GM19397 (cell line): Measurements from ENCODE around the gene TMEM181.
A peak's percentile ranks its signal among the peaks of the same experiment; 100 is the strongest.
"Not testable (repeated sequence)": the region's sequence is repeated elsewhere in the genome, so short reads cannot be mapped to it uniquely, and the experiment has no call there.

Experiments
- ATAC-seq: cut with Tn5 transposase; IDR thresholded peaks from one replicate; pipeline ENCODE4 v1.9.1; 2021; ENCODE audit warnings: mild to moderate bottlenecking, moderate library complexity; ENCODE audit not compliant: unreplicated experiment

Gene TMEM181

DNA sequence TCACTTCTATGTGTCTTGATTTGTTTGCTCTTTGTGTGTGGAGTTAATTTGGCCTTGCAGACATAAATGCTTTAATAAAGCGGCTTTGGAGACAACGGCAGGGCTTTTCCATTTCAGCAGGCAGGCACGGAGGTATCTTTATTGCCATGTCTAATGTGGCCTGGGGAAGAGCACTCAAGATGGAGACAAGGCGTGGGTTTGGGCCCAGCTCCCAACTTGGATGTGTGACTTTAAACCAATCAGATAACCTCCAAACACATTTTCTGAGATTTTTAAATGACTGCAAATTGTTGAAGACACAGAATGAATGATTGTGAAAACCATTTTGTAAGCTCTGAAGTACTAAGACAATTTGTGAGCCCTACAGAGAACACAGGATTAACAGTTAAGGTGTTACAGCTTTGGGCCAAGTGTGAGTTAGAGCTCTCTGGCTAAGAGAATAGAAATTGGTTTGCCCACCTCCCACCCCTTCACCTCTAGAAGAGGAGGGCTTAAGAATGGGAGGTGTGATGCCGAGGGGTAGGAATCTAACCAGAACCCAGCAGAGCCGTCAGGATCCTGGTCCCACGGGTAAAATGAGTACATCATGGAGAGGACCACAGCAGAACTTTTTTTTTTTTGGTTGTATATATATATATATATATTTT, 75.7 kb downstream of the TMEM181 start:
- ATAC-seq = no peak

DNA sequence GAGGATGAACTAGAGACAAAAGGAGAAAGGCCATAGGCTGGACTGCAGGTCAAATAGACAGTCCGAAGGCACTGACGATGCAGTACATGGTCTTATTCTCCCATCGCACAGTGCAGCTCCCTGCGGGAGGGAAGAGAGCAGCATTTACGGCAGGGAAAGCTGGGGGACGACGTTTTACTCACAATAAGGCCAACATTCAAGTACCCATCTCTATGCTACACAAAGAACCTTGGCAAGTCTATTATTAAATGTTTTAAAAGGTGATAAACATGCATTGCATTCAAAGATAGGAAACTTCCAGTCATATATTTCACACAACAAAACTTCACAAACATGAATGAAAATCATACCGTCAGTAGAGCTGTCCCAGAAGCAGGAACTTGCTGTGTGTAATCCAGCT, 76.9 kb downstream of the TMEM181 start:
- no peak for ATAC-seq

DNA sequence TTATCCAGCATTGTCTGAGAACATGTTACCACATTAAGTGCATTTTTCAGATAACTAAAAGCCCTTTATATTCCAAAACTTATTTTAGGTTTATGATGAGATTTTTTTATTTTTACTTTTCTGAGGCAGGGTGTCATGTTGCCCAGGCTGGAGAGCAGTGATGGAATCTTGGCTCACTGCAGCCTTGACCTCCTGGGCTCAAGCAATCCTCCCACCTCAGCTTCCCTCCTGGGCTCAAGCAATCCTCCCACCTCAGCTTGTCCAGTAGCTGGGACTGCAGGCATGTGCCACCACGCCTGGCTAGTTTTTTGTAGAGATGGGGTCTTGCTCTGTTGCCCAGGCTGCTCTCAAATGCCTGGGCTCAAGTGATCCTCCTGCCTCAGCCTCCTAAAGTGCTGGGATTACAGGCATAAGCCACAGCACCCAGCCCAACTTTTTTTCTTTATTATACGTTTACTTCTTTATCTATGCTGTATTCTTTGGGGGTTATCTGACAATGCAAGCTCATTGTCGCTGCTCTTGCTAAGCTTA, 78.5 kb downstream of the TMEM181 start:
- ATAC-seq = no peak

DNA sequence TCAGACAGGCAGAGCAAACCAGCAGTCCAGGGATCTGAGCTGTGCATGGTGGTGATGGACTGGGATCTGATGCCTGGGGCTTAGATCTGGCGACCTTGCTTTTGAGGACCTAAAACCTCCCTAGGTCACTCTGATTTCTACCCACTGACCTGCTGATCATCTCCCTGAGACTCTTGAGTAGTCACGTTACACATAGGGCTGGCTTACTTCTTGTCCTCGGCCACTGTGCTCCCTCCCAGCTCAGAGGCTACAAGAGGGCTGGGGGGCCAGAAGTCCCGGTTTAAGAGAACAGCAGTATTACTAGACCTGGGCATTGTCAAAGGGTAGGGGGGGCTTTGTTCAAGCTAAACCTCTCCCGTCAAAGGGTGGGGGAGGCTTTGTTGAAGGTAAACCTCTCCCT, 79.2 kb downstream of the TMEM181 start:
- ATAC-seq = no peak

DNA sequence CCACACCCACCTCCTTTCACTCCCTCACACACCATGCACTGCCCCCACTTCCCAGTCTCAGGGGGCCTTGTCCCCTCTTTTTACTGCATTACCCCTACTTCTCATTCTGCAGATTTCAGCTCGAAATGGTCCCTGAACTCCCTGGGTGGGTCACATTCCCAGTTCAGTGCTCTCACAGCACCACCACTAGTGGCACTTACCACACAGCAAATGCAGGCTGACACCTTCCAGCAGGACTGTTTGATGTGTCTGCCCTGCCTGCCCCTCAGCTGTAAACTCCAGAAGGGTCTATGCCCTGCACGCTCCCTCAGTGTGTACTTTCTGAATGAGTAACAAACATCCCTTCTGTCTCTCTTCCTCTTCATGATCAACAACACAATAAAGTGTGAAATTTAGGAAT, 80.6 kb downstream of the TMEM181 start:
- ATAC-seq = no peak

DNA sequence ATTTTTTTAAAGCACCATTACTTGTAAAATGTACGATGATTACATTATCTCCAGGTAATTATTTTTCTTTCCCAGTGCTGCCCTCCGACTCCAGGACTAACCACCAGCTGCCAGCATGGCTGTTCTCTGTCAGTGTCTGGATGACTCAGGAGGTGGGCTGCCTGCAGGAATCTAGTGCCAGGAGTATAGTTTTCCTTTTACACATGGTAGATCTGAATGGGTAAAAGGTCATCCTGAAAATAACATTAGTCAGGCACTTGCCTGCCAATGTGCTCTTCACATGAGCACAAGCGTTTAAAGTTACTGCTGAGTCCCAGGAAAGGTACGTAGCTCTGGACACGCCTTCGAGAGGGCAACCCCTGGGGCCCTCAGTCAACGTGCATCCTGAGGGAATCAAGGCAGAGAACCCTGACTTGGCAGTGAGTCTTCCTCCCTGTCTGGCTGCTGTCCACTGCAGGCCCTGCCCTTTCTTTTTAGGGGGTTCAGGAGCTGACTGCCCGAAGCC, 82.3 kb downstream of the TMEM181 start:
- no peak for ATAC-seq

DNA sequence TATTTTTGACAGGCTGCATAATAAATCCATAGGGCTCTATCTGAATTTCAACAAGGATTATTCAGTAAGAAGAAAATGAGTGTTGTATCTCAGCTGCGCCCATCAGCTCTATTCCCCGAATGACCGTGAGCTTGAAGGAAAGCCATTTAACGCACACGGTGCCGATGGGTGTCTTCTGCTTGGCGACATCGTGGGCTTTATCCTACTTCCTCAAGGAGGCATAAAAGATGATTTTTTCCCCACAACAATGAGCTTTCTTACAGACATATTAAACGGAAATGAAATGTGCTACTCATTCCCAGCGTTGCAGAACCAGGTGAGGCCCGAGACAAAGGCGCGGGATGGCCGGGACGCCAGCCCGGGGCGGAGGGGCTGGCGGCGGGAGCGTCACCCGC, 83.9 kb downstream of the TMEM181 start:
- no peak for ATAC-seq

DNA sequence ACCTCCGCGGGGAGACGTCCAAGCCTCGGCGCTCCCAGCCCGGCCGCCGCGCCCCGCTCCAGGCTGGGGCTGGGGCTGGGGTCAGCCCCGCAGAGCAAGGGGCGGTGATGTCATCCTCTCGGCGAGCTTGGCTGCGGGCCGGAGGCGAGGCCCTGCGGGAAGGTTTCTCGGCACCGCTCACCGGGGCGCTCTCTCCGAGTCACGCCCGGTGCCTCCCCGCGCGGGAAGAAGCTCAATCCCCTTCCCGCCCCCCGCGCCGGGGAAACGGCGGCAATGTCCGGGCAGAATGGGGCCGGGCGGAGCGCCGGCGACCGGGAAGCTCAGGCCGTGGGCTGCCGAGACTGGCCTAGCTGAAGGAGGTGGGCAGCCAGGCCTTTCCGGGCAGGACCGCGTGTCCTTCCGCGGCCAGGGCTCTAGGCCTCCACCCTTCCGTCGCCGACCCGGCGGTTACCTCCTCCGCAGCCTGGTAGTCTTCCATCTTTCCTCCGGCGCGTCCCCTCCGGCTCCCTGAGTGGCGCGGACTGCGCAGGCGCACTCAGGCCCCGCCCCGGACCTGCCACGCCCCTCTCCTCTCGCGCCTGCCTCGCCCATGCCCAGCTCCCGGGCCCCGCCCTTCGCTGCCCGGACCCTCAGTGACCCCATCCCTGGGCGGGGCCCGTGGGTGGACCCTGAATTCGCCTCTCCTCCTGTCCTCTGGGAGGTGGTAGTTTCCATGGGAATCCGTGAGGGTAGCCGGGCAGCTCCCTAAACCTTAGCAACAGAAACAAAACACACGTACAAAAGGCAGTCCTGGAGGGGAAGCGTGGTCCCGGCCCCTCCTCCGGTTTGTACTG, 84.6 kb downstream of the TMEM181 start, which contains the start of gene DYNLT1:
Gene DYNLT1 (minus strand): TSS at position 513 of the 833 bp plus-strand sequence. CDS start 35 bp downstream, at position 478.
- peak; percentile 76 for ATAC-seq

DNA sequence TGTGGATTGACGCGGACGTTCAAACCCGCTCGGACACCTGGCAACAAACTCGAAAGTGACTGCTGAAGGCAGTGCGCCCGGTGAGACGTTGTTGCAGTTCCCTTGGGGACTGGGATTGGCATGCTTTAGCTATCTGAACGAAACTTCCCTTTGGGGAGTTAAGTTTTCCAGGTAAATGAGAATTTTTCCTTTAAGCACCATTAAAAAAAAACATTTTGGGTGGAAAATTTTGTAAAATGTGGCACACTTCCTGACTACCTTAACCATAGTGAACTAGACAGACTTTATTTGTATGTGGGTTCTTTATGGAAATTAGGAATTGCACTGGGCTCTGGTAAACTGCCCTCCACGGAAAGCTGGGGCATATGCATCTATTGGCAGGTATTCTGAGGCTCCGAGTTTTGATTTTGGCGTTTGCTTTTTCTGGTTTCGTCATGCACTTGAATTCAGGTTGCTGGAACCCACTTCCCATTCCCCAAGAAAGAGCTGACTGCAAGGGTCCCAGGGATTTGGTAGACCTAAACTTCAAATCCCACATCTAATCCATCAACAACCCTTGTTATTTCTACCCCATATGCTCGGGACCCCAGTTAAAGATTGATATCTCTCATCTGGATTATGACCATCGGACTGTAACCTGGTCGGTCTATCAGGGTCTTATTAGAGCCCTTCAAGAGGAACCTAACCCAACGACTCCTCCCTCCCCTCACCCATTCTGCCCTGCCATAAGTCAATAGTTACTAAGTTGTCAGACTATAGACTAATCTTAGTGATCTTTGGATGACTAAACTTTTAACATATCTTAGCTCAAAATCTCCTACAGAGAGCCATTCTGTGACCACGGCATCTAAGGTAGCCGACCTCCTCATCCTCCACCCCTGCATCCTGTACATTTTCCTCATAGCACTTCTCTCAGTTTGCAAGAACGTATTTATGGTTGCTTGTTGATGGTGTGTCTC, 85.5 kb downstream of the TMEM181 start:
- ATAC-seq = no peak

DNA sequence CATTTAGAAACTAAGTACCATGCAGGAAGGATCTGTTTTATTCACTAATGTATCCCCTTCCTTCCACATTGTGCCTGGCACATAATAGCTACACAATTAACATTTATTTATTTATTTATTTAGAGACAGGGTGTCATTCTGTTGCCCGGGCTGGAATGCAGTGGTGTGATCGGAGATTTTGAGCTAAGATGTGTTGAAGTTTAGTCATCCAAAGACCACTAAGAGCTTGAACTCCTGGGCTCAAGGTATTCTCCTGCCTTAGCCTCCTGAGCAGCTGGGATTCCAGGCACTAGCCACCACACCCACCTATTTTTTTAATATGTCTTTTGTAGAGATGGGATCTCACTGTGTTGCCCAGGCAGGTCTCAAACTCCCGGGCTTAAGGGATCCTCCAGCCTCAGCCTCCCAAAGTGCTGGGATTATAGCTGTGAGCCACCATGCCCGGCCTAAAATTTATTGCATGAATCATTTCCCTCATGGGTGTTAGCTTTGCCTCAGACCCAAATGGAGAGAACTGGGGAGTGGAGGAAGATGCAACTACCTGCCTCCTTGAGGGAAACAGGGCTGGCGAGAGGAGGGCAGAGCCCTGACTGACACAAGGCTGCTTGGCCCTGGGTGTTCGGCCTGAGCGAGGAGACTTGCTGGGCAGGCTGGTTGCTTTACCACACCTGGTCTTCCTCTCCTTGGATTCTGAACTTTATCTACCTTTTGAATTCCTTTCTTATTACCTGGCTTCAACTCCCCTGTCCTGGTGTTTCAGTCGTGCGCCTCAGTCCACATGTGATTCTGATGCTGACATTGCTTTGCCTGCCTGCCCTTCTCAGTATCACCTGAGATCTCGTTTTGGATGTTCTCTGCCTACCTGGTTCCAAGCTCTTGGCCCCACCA, 86.4 kb downstream of the TMEM181 start:
- no peak for ATAC-seq

DNA sequence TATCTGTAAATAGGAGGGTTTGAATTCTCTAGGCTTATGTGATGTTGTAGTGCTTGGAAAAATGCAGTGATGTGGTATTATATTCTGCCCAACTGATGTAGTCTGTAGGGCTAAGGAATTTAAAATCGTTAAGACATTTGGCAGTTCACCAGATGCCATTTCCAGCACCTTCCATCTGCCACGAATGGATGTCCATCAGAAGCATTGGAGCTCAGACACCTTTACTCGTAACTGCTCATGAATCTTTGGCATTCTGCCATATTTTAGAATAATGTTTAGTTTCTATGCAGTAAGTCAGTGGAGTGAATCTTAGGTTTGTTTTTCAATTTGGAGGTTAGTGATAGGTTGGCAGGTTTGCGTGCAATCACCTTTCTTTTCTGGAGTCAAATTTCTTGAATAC, 87.6 kb downstream of the TMEM181 start:
- no peak for ATAC-seq

DNA sequence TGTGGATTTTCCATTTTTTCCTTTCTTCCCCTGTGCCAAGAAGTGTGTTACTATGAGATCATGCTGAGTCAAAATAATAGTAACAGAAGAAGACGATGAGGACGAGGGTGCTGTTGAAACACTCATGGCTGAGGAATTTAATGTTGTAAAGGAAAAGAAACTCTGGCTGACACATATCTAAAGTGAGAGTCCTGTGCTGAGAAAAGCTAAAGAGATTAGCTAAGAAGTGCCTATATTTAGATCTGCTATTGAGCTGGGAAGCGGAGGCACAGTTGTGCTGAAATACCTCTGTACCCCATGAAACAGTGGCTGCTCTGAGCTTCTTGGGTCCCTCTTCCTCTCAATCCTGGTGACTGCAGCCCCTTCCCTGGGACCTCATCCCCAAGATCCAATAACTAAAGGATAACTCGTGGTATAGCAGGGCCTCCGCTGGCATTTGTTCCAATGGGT, 88.8 kb downstream of the TMEM181 start:
- no peak for ATAC-seq

DNA sequence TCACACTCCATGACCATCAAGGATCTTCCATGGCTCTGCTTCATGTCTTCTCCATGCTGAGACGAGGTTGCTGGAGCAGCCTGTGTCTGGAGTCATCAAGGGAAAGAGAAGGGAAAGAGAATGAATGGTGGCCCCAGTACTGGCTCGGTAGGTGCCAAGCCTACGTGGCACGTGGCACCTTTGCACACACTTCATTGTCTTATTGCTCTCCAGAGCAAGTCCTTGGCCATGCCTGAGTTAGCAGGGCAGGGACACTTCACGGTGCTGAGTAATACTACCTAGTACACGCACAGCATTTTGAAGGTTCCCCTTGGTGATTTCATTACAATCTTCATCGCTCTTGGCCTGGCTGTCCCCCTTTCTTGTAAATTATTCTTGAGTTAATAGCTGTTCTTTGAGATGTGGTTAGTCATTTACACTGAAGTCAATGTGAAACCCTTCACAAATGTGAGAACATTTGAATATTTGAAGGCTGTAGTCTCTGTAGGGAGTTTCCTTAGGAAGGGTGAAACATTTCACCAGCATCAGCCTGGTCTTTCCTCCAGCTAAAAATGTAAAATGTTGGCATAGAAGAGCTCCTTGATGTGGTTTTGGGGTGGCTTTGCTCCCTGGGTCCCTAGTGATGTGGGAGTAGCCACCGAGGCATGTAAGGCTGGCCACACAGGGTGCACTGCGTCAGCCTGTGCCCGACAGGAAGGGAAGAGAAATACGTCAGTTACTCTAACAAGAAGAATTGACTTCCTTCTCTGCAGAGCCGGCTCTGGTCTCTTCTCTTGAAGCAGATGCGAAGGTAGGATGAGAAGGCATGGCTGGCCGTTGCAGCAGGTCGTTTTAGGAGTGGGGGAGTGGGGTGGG, 89.6 kb downstream of the TMEM181 start, which contains the start of gene SYTL3:
Gene SYTL3 (plus strand): TSS at position 766 of the 855 bp plus-strand sequence. CDS start 13,215 bp downstream, outside the sequence.
- peak; percentile 48 for ATAC-seq

DNA sequence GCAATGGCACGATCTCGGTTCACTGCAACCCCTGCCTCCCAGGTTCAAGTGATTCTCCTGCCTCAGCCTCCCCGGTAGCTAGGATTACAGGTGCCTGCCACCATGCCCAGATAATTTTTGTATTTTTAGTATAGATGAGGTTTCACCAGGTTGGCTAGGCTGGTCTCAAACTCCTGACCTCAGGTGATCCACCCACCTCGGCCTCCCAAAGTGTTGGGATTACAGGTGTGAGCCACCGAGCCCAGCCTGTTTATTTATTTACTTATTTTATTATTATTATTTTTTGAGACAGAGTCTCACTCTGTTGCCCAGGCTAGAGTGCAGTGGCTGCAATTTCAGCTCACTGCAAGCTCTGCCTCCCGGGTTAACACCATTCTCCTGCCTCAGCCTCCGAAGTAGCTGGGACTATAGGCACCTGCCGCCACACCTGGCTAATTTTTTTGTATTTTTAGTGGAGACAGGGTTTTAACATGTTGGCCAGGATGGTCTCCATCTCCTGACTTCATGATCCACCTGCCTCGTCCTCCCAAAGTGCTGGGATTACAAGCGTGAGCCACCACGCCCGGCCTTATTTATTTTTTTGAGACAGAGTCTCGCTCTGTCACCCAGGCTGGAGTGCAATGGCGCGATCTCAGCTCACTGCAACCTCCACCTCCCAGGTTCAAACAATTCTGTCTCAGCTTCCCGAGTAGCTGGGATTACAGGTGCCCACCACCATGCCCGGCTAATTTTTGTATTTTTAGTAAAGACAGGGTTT, 92.3 kb downstream of the TMEM181 start:
- not testable (repeated sequence) for ATAC-seq

DNA sequence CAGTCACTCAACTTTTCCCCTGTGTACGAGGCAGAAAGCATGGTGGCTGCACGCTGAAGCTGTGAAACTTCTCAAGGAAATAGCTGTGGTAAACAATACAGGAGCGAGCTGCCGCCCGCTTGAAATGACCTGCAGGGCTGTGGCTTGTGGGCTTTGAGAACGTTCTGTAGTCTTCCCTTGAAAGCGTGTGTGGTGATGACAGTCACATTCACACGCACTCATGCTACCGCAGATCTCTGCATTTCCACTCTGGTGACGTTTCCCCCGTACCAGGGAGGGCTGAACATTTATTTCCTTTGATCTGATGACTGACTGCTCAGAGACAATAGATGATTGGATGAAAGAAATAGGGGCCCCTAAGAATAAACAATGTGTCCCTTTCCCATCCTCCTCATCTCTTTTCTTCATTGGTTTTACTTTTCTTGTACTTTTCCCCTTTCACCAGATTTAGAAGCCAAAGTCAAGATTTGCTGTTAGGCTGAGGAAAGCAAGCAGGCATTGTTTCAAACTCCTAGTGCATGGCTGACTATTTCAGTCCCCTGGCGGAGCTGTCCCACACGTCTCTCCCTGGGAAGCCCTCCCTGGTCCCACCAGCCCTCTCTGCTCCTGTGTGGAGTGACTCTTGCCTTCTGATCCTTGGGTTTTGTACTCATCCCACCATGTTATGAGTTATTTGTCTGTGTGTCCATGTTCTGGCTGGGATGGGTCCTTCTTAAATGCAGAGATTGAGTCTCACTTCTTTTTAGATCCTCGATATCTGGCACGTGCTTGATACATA, 93.9 kb downstream of the TMEM181 start:
- peak; percentile 49 for ATAC-seq

DNA sequence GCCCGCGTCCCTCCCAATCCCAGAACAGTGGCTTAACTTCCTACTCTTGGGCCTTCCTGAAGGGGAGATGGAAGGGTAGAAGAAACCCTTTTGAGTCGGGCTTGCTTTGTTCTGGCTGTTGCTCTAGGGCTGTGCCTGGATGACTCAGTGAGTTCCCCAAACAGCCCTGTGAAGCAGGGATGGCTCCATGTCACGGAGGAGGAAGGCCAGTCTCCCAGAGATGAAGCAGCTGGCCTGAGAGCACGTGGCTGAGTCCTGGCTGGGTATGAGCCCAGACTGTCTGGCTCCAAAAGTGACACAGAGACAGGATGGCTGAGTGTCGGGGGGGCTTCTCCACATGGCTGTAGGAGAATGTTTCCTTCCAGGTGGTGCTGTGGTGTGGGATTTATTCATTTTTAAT, 94.6 kb downstream of the TMEM181 start:
- no peak for ATAC-seq

DNA sequence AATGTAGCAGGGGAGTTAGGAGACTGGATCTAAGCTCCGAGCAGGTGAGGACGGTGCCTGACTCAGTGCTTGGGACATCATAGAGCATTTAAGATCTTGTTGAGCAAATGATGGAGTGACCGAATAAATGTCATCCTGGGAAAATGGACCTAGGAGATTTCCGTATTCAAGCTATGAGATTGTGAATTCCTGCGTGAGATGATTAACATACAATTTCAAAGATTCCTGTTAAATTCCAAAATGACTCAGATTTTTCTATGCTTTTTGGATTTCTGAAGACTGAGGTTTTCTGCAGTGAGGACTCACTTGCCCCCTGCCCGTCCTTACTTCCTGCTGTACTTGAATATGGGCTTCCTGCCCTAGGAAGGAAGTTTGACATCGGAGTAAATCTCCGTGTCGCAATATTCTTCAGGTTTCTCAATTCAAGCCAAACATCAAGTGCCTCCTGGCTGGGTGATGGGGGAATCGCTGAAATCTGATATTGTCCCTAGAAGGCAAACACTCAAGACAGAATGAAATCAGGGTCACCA, 95.1 kb downstream of the TMEM181 start:
- ATAC-seq = no peak
